ENCODE results near the gene DDX23. TPM values are rescaled to one million over a fixed set of nuclear protein-coding genes. Genes with fewer than 3 reads are reported as not detected.

The DDX23 gene
- total RNA-seq, 1 experiment from 2014 or later: 98.1 TPM

DNA sequence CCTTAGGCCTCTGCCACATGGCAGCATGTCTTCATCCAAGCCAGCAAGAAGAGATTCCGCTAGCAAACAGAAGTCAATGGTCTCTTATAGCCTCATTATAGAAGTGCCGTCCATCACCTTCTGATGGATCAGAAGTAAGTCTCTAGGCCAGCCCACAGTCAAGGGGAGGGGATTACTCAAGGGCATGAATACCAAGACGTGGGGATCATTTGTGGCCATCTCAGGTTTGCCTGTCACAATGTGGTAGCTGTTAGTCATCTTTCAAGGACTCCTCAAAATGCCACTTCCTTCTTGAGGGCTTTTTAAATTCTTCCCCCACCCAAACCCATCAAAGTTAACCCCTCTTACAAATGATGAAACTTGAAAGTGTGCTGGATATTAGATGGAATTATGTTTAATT lies 55.0 kb downstream of the DDX23 start:
- Histone ChIP-seq H3K79me1 (ENCODE audit: insufficient read depth, low read depth, low read length, poor library complexity, severe bottlenecking) (no peaks in the 10 kb centered on the region), H3K27me3 (ENCODE audit: insufficient read depth, low read length) (no peaks in the 10 kb centered on the region; the same call in 1 of the 2 replicates), H3K14ac (ENCODE audit: insufficient read depth, low read length) (no peak overlapping the region), H2BK20ac (ENCODE audit: low read depth, low read length, poor library complexity, severe bottlenecking) (no peak overlapping the region), H2BK120ac (ENCODE audit: low read depth, low read length, poor library complexity, severe bottlenecking) (no peak overlapping the region), H4K20me1 (ENCODE audit: control insufficient read depth, insufficient read depth, insufficient read length) (no peaks in the 10 kb centered on the region), H3K4me2 (ENCODE audit: insufficient read depth, insufficient read length, low read length) (no peak overlapping the region), H3K27ac (ENCODE audit: insufficient read length, low read depth, low read length) (no peak overlapping the region), H4K8ac (replicated peaks; ENCODE audit: insufficient read length, low read depth, low read length) (no peak overlapping the region), H2AFZ (ENCODE audit: low read length) (no peak overlapping the region), H2BK15ac (ENCODE audit: low read depth, low read length) (no peak overlapping the region), H4K91ac (ENCODE audit: insufficient read length, low read depth, low read length) (no peak overlapping the region), H3K56ac (ENCODE audit: insufficient read length, low read depth, low read length) (no peak overlapping the region), H2BK12ac (ENCODE audit: insufficient read length, low read depth, low read length) (no peak overlapping the region), H3K23me2 (ENCODE audit: insufficient read length, low read depth, low read length, poor library complexity, severe bottlenecking) (no peaks in the 10 kb centered on the region), H3T11ph (ENCODE audit: low read length) (no peak overlapping the region), H3K9me3 (ENCODE audit: control insufficient read depth, low read depth, low read length) (no peaks in the 10 kb centered on the region), H3K23ac (ENCODE audit: insufficient read length, low read depth, low read length) (no peak overlapping the region), H3K4me1 (ENCODE audit: insufficient read depth, low read length) (no peaks in the 10 kb centered on the region), H2AK5ac (ENCODE audit: insufficient read length, low read length) (no peak overlapping the region), H3K18ac (ENCODE audit: insufficient read length, low read depth, low read length) (no peak overlapping the region), H3K9ac (ENCODE audit: extremely low read depth, insufficient read length, low read length) (no peak overlapping the region), H3K4ac (ENCODE audit: low read depth, low read length) (no peak overlapping the region), H2BK5ac (ENCODE audit: insufficient read length, low read length) (no peak overlapping the region), H3K79me2 (ENCODE audit: insufficient read depth, low read length) (no peaks in the 10 kb centered on the region), H4K5ac (ENCODE audit: insufficient read length, low read depth, low read length) (no peak overlapping the region)
- no peak for DNase-seq
- Mint-ChIP-seq H3K4me1 (peaks cover 13 to 18% of the 10 kb centered on the region in 2 experiments), H3K4me3 (no peak overlapping the region), H3K27ac (no peak overlapping the region; a peak in 1 of 7 replicates), H3K27me3 (ENCODE audit: low read depth) (peaks cover 8% of the 10 kb centered on the region), H3K36me3 (ENCODE audit: insufficient read depth in 1 of 3, low read depth in 3 of 3) (no peaks in the 10 kb centered on the region), H3K9me3 (no peaks in the 10 kb centered on the region)
- TF ChIP-seq, protein P1, sequence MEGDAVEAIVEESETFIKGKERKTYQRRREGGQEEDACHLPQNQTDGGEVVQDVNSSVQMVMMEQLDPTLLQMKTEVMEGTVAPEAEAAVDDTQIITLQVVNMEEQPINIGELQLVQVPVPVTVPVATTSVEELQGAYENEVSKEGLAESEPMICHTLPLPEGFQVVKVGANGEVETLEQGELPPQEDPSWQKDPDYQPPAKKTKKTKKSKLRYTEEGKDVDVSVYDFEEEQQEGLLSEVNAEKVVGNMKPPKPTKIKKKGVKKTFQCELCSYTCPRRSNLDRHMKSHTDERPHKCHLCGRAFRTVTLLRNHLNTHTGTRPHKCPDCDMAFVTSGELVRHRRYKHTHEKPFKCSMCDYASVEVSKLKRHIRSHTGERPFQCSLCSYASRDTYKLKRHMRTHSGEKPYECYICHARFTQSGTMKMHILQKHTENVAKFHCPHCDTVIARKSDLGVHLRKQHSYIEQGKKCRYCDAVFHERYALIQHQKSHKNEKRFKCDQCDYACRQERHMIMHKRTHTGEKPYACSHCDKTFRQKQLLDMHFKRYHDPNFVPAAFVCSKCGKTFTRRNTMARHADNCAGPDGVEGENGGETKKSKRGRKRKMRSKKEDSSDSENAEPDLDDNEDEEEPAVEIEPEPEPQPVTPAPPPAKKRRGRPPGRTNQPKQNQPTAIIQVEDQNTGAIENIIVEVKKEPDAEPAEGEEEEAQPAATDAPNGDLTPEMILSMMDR (conservative IDR thresholded peaks at IDR 0.05): no peak
- WGBS (ENCODE audit: extremely low coverage, insufficient read length, low lambda C conversion rate): no CpG with 5 or more reads among the region's 3 CpGs

Measured in H9 (cell line).